WI38 (cell line): Measurements from ENCODE around the gene RNF224.

Source experiments
- H3K4me3 ChIP-seq: 2 replicates; pipeline ENCODE4 v1.5.1; 2011; ENCODE audit warnings: low read depth, mild to moderate bottlenecking, control low read depth, low read length
- CTCF ChIP-seq: IDR thresholded peaks from 2 replicates; pipeline ENCODE4 v1.5.1; 2012; ENCODE audit warnings: low read depth, mild to moderate bottlenecking, control low read depth, low read length

The RNF224 gene

DNA sequence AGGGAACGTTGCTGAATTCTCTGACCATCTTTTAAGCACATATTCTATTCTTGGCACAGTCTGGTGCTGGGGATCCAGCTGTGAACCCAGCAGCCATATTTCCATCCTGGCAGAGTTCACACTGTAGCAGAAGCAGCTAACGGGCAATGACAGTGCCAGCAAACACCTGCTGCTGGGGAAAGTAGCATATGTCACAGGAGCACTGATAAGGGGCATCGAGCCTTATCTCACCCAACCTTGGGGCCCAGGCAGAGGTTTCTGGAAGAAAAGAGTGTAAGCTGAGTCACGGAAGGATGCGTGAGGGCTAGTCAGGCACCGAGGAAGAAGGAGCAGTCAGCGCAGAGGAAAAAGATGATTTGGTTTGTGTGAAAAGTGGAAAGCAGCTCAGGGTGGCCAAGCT, 20.7 kb upstream of the RNF224 start:
- no peak for TF ChIP-seq CTCF
- peak overlapping the region; percentile 95 for H3K4me3 ChIP-seq

DNA sequence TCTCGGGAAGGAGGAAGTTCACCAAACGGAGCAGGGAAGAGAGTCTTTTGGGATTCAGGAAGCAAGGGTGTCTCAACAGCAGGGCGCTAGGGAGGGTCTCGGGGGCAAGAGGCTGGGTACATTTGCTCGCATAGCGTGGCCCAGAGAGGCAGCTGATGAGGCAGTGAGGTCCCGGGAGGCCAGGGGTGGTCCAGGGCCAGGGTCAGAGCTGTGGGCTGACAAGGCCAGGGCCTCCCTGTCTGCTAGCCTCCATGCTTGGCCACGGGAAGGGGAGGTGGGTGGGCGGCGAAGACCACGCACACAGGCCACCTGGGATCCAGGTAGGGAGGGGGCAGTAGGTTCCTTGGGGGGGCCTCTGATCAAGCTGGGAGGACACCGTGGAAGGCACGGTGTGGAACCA, 15.8 kb upstream of the RNF224 start:
- no peak overlapping the region for H3K4me3 ChIP-seq
- no peak for TF ChIP-seq CTCF

DNA sequence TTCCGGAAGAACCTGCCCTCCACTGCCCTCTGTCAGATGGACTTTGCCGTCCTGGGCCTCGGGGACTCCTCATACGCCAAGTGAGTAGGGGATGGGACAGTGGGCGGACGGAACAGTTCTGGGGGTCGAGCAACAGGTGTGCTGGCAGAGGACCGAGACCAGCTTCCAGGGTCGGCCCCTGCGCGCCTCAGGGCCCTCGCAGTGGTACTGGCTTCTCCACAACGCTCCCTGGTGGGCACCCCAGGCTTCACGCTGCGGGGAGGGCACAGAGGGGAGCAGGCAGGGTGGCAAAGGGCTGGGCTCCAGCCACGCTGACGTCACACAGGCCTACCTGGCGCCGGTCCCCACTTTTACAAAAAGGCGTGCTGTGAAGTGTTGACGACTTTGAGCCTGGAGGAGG, 14.8 kb upstream of the RNF224 start:
- TF ChIP-seq CTCF: no peak
- no peak overlapping the region for H3K4me3 ChIP-seq

DNA sequence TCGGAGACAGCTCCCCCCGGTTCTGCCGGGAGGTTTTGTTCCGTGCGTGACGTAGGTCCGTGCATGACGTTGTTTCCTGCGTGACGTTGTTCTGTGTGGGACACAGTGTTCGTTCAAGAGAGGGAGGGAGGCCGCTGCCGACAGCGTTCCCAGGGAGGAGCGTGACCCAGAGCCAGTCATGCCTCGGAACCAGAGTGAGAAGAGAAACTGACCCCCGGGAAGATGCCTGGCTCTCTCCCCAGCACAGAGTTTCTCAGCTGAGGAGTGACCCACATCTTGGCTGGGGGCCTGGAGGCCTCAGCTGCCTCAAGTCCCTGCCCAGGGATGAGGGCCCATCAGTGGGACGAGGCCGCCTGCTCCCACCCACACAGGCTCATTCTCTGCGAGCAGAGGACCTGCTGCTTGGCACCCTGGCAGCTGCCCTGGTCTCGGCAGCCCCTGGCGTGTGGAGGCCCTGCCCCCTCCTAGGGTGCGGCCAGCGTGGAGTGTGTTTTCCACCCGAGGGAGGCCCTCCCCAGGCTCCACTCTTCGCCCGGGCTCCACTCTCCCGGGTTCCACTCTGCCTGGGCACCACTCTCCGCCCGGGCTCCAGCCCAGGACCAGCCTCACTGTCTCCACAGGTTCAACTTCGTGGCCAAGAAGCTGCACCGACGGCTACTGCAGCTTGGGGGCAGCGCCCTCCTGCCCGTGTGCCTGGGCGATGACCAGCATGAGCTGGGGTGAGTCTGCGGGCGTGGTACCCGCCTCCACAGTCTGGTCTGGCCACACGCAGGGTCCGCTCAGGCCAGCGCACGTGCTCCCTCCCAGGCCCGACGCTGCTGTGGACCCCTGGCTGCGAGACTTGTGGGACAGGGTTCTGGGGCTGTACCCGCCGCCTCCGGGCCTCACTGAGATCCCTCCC, 13.9 kb upstream of the RNF224 start:
- no peak for TF ChIP-seq CTCF
- H3K4me3 ChIP-seq: no peak overlapping the region

- TF ChIP-seq CTCF: no peak
- no peak overlapping the region for H3K4me3 ChIP-seq
Measured at GRCh38 chr9:137214620-137215019, 12.7 kb upstream of the RNF224 start.

DNA sequence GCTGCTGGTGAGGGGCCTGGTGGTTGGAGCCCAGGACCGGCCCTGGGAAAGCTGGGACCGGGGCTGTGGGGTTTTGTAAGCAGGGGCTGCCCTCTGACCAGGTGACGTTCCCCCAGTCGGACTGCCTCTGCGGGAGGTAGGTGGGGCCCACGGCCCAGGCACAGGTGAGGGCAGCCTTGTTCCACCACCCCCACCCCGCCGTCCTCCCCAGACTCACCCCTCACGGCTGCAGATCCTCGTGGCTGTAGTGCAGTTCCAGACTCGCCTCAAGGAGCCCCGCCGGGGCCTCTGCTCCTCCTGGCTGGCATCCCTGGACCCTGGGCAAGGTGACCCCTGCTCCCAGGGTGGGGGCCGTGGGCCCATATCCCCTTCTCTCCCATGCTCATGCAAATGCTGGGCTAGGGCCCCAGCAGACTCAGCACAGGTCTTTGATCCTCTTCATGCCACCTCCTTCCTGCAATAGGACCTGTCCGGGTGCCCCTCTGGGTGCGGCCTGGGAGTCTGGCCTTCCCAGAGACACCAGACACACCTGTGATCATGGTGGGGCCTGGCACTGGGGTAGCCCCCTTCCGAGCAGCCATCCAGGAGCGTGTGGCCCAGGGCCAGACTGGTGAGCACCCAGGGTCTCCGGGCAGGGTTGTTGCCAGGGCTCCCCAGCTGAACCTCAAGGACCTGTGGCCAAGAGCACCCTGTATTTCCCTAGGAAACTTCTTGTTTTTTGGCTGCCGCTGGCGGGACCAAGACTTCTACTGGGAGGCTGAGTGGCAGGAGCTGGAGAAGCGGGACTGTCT, 11.9 kb upstream of the RNF224 start:
- no peak overlapping the region for H3K4me3 ChIP-seq

More for the DNA sequence above, 11.9 kb upstream of the RNF224 start:
- TF ChIP-seq CTCF: no peak
